A172 (cell line): ENCODE measurements around the gene ORMDL3. TPM values are rescaled to one million over a fixed set of nuclear protein-coding genes. Genes with fewer than 3 reads are reported as not detected.
A peak's percentile ranks its signal among the peaks of the same experiment; 100 is the strongest.
"Not testable (repeated sequence)": the region's sequence is repeated elsewhere in the genome, so short reads cannot be mapped to it uniquely, and the experiment has no call there.

Experiments
- DNase-seq: peaks from one replicate; pipeline ENCODE4 v3.0.0-alpha.2; 2015; ENCODE audit warnings: low spot score
- total RNA-seq: library from RNA; depleted of rRNA; stranded (reverse); fragments of >200 nt; shearing (Covaris generic); gene quantifications from 2 replicates; pipeline ENCODE4 v1.2.3, GENCODE V29; 2014

The ORMDL3 gene
- total RNA-seq, 1 experiment from 2014 or later = 40.2 TPM

GRCh38 chr17:39950871-39951348 is 23.5 kb upstream of the ORMDL3 start:
- DNase-seq = no peak

- DNase-seq = no peak
Observed at GRCh38 chr17:39949028-39949427, 21.6 kb upstream of the ORMDL3 start.

GRCh38 chr17:39948489-39948828 is 21.1 kb upstream of the ORMDL3 start:
- not testable (repeated sequence) for DNase-seq

GRCh38 chr17:39946551-39947330 is 19.3 kb upstream of the ORMDL3 start:
- DNase-seq = no peak

- DNase-seq = no peak
Observed at GRCh38 chr17:39944393-39944711, 17.0 kb upstream of the ORMDL3 start.

GRCh38 chr17:39943702-39944392 is 16.4 kb upstream of the ORMDL3 start:
- no peak for DNase-seq

- peak; percentile 94 for DNase-seq
Observed at GRCh38 chr17:39939588-39940419, 12.4 kb upstream of the ORMDL3 start.

GRCh38 chr17:39939106-39939505 is 11.7 kb upstream of the ORMDL3 start:
- DNase-seq = no peak

GRCh38 chr17:39938140-39938869 is 10.9 kb upstream of the ORMDL3 start:
- DNase-seq = no peak

GRCh38 chr17:39937447-39937846 is 10.0 kb upstream of the ORMDL3 start:
- DNase-seq = no peak

- DNase-seq = no peak
Observed at GRCh38 chr17:39935909-39936308, 8.5 kb upstream of the ORMDL3 start.

GRCh38 chr17:39934324-39934723 is 6.9 kb upstream of the ORMDL3 start:
- no peak for DNase-seq

- DNase-seq = no peak
Observed at GRCh38 chr17:39933912-39934311, 6.5 kb upstream of the ORMDL3 start.

GRCh38 chr17:39929646-39930407 is 2.4 kb upstream of the ORMDL3 start:
- peak; percentile 84 for DNase-seq

GRCh38 chr17:39928858-39929645 is 1.7 kb upstream of the ORMDL3 start:
- DNase-seq = peak; percentile 91

- DNase-seq = peak; percentile 10
Observed at GRCh38 chr17:39927929-39928857, 792 bp upstream of the ORMDL3 start.

GRCh38 chr17:39926588-39927100 is 757 bp downstream of the ORMDL3 start:
- DNase-seq = peak; percentile 20

GRCh38 chr17:39926135-39926587 is 1.2 kb downstream of the ORMDL3 start:
- DNase-seq = no peak
